SH-SY5Y (cell line): ENCODE measurements around the gene SYNE2.

Experiments
- GATA2 ChIP-seq: IDR thresholded peaks from 2 replicates; pipeline ENCODE4 v1.6.1; 2011; ENCODE audit warnings: mild to moderate bottlenecking, low read depth, low read length
- GATA3 ChIP-seq: IDR thresholded peaks from 2 replicates; pipeline ENCODE4 v1.6.1; 2011; ENCODE audit warnings: low read depth, mild to moderate bottlenecking, low read length, moderate library complexity

The SYNE2 gene

DNA sequence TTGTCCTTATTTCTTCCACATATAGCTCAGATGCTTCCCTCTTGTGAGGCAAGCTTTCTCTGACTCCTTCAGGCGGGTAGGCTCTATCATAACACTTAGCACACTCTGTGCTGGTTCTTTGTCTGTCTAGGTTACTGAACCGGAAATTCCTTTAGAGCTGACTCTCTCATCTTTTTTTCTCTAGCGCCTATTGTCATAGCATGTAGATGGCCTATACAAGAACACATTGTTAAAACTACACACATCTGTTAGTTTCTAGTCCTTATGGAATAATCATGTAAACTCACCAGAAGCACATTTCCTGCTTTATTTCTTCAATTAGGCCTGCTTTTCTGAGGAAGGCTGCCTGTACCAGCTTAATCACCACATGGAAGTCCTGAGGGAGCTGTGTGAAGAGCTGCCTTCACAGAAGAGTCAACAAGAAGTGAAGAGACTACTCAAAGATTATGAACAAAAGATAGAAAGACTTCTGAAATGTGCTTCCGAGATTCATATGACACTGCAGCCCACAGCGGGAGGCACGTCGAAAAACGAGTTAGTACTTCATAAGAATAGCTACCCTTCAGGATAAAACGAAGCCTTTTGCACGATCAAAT lies 143.9 kb downstream of the SYNE2 start:
- no peak for TF ChIP-seq GATA2
- no peak for TF ChIP-seq GATA3

DNA sequence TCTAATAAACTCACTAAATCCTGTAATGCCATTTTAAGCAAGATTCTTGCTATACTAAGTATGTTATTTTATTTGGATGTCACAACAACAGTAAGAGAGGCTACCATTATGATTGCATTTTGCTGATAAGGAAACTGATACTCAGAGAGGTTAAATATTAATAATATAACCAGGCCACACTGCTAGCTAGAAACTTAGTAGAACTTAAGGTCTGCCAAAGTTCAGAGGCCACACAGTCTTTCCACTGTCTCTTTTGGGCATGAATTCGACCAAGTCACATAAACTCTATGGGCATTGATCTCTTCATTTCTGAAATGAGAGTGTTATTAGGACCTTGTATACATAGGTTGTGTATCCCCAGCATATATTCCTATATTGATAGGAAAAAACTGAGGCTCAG lies 147.9 kb downstream of the SYNE2 start:
- no peak for TF ChIP-seq GATA2
- TF ChIP-seq GATA3, result no peak

DNA sequence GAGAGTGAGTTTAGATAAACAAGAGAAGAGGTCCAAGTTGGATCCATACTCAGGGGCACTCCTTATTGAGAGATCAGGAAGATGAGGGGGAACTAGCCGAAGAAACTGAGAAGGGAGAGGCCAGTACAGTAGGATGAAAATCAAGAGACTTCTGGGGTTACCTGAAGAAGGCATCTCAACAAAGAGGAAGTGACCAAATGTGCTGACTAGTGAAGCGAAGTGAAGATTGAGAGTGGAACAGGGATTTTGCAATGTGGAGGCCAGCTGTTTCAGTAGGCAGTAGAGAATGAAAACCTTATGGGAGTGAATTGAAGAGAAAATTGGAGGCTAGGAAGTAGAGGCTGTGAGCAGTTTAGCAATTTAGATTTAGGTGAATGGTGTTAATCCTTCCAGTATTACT lies 153.0 kb downstream of the SYNE2 start:
- TF ChIP-seq GATA3 (no peak), GATA2 (no peak)

DNA sequence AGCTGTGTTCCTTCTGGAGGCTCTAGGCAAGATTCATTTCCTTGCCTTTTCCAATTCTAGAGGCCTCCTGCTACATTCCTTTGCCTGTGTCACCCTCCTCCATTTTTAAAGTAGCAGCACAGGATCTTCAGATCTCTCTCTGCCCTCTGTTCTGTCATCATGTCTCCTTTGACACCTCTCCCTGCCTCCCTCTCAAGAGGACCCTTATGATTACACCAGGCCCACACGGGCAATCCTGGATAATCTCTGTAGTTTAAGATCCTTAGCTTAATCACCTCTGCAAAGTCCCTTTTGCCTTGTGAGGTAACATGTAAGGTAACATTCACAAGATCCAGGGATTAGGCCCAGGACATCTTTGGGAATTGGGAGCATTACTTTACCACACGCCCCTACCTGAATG lies 155.2 kb downstream of the SYNE2 start:
- TF ChIP-seq GATA2 (no peak), GATA3 (no peak)

DNA sequence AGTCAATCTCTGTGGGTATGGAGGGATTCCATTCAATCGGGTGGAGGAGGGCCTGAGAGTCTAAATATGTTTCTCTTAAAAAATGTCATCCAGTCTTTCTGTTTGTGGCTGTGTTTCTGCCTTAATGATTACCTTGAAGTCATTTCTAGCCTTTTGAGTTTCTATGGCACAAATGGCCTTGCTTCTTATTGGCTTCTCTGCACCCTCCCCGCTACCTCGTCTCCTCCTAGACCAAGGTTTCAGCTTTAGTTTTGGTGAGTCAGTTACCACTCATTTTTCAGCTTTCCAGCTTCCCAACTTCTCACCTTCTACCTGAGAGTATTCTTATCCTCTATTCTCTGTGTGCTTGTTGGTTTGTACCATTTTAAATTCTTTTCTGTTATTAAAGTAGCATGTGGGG lies 159.2 kb downstream of the SYNE2 start:
- TF ChIP-seq GATA3 (no peak), GATA2 (no peak)

DNA sequence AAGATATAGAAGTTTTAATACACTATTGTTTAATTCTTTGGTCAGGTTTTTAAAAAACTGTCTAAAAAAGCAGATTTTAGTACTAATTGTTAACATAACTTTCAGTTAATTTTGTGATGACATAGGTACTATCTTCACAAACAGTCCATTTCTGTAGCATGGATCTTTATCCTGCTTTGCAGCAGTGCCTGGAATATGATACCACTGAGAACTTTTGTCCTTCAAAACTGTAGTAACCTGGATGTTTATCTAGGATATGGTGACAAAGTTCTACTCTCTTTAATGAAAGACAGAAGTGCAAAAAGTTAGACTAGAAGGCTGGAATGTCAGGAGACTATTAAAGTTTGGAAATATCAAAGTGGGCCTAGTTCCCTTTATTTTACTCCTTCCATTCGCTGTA lies 159.9 kb downstream of the SYNE2 start:
- TF ChIP-seq GATA2 (no peak), GATA3 (no peak)

DNA sequence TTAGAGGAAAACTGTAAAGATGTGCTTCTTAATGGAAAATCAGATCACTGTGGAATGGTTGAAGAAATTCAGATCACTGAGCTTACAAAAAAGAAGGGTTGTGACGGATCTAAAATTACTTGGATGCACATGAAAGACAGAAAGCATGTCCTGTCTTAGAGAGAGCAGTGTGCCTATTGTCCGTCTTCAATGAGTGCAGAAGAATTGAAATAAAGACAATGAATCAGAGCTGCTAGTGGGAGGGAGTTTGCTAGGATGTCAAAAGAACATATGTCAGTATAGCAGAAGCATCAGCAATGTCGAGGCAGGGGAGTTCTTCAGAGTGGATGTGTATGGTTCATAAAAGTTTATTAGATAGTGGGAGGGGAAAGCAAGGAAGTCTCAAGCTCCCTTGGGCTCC lies 172.7 kb downstream of the SYNE2 start:
- TF ChIP-seq GATA2, result no peak
- no peak for TF ChIP-seq GATA3

DNA sequence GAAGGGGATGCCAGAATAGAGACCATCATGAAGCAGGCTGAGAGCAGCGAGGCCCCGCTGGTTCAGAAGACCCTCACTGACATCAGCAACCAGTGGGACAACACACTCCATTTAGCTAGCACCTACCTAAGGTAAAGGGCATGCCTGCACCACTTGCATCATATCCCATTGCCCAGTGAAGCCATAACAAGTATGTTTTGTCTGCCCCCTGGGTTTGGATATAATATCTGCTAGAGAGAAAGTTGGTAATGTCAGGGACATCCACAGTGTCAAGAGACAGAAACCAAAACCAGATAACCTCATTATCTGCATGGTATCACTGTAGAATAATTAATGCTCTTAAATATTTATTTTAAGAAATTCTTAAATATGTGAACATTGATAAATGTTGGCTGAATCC lies 173.8 kb downstream of the SYNE2 start:
- TF ChIP-seq GATA2 (no peak), GATA3 (no peak)

DNA sequence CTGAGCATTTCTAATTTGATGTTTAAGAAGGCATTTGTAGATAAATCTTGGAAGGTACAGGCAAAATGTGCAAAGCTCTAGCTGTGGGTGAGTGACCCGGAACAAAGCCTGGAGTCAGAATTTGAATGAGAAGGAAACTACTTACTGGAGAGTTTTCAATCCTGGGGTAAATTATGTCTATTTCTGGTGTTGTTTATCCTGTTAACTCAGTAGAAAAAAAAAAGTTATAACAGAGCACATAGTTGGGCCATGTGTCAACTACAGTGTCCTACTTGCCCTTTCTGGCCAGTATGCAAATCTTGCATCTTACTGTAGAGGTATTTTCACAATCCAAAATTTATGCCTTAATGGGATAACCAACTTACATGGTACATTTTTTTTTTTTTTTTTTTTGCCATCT lies 182.3 kb downstream of the SYNE2 start:
- TF ChIP-seq GATA3, result no peak
- TF ChIP-seq GATA2, result no peak

DNA sequence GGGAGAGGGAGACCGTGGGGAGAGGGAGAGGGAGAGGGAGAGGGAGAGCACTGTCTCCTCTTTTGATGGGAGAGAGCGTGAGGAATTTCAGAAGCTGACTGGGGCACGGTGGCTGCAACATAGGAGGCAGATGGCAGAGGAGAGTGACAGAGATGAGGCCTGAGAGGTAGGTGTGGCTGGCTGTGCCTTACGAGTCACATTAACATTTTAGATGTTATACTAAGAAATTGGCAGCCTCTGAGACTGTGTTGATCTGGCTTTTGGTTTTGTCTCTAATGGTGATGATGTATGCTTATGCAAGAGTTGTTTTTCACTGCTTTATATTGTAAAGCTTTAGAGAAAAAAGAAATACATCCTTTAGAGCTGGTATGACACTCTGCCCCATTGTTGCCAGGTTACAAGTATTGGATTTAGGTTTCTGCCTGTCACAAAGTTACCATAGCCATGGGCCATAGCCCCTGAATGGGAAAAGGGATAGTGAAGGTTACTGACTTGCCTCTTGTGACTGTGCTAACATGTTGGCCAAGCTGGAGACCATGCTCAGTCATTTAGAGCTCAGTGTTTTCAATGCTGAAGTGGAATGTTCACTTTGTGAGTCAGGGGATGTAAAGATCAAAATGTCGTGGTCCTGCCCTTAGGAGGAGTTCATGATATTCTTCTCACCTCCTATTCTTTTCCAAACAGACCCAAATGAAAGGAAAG lies 186.2 kb downstream of the SYNE2 start:
- TF ChIP-seq GATA2 (no peak), GATA3 (no peak)

DNA sequence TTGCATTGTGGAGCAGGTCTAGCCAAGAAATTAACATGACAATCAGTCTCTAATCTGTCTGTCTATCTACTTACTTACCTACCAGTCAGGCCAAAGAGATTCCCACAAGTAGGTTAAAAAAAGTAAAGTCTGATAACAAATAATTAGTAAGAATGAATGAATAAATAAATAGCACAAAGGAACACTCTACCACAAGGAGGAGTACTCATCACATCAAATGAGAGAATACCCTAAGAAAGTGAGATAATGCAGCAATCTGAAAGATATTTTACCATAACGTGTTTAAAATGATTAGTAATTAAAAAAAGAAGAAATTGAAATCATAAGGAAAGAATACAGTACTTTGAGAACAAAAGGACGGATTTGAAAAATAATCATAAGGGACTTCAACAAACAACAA lies 187.2 kb downstream of the SYNE2 start:
- TF ChIP-seq GATA3 (no peak), GATA2 (no peak)

DNA sequence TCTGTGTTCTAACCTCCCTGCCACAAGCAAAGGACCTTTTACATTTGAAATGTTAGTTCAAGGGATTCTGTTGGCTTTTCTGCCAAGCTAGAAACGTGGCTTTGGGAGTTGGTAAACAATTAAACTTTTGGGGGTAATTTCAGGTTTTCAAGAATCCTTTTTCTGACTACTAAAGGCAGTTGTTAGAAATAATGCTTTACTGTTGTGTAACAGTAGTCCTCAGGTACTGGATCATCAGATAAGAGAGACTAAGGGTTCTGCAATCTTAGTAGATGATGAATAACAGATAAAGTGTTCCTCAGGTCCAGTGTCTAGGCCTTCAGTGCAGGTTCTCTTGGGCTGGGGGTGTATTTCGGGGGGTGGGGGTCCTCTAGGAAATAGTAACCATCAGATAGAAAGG lies 192.3 kb downstream of the SYNE2 start:
- TF ChIP-seq GATA3, result no peak
- no peak for TF ChIP-seq GATA2

DNA sequence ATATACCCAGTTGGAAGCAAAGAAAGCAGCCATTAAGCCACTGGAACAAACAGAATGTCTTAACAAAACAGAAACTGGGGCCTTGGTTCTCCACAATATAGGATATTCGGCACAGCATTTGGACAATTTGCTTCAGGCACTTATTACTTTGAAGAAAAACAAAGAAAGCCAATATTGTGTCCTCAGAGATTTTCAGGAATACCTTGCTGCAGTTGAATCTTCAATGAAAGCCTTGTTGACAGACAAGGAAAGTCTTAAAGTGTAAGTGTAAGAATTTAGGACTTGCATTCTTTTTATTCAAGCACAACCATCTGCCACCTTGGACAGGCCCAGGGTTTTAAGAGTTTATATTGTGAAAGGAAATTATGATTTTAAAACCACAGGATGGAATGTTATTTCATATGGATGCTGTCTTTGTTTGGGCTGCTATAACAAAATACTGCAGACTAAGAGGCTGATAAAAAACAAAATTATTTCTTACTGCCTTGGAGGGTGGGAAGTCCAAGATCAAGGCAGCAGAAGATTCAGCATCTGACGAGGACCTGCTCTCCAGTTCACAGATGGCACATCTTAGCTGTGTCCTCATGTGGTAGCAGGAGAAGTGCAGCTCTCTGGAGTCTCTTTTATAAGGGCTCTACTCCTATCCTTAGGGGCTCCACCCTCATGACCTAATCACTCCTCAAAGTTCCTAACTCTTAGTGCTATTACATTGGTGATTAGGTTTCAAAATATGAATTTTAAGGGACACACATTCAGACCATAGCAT lies 197.0 kb downstream of the SYNE2 start:
- TF ChIP-seq GATA2 (no peak), GATA3 (no peak)

DNA sequence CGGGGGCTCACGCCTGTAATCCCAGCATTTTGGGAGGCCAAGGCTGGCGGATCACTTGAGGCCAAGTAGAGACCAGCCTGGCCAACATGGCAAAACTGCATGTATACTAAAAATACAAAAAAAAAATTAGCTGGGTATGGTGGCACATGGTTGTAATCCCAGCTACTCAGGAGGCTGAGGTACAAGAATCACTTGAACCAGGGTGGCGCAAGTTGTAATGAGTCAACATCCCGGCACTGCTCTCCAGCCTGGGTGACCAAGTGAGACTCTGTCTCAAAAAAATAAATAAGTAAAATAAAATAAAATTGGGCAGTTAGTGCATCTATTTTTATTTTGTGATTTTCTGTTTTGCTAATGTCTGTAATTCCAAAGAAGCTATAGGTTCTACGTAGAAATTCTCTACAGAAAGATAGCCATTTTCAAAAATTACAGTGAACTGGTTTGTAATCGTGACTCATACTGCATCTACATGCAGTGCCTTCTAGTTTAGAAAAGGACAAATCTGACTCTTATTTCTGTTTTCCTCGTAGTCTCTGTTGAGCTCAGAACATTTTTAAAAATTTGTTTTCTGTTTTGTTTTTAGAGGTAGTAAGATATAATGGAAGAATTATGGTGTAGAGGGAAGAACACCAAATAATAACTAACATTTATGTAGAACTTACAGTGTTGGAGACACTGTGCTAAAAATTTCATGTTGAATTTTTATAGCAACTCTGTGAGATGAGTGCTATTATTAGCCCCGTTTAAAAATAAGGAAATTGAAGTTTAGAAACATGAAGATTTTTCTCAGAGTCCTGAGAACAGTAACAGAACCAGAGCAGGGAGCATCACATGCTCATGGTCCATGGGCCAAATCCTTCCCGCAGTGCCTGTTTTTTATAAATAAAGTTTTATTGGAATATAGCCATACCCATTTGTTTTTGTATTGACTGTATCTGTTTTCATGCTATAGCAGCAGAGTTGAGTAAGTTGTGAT lies 201.2 kb downstream of the SYNE2 start:
- no peak for TF ChIP-seq GATA3
- TF ChIP-seq GATA2, result no peak
